Small intestine (tissue), 16 donors: ENCODE data around the gene AOPEP. TPM values are rescaled to one million over a fixed set of nuclear protein-coding genes. Genes with fewer than 3 reads are reported as not detected.
A peak's percentile ranks its signal among the peaks of the same experiment; 100 is the strongest.

Source experiments
- DNase-seq, 2 donors: peaks; one replicate each; pipeline versions ENCODE4 v3.0.0 to v3.0.0-alpha.2; 2013
- FAIRE-seq: peaks from 2 replicates; lab custom pipeline; 2012; peaks lifted over from hg19 to GRCh38; lab: Jason Lieb, UNC
- H3K27ac ChIP-seq, 3 donors: one replicate each; pipeline ENCODE4 v1.5.1; 2013; ENCODE audit warnings: low read length in 2 of 3, mild to moderate bottlenecking in 2 of 3, control low read depth in 1 of 3, inconsistent platforms in 1 of 3, low read depth in 1 of 3, moderate library complexity in 1 of 3
- H3K27me3 ChIP-seq, 3 donors: one replicate each; pipeline ENCODE4 v1.6.1; 2013; ENCODE audit warnings: low read length in 3 of 3, inconsistent platforms in 1 of 3; ENCODE audit not compliant: control insufficient read depth in 3 of 3, insufficient read depth in 3 of 3
- H3K36me3 ChIP-seq, 3 donors: one replicate each; pipeline ENCODE4 v1.6.1; 2013; ENCODE audit warnings: low read length in 3 of 3, inconsistent platforms in 1 of 3, low read depth in 1 of 3, mild to moderate bottlenecking in 1 of 3, moderate library complexity in 1 of 3; ENCODE audit not compliant: control insufficient read depth in 3 of 3, insufficient read depth in 2 of 3
- H3K4me1 ChIP-seq, 3 donors: one replicate each; pipeline ENCODE4 v1.6.1; 2013; ENCODE audit warnings: low read length in 2 of 3, inconsistent platforms in 1 of 3, low read depth in 1 of 3, mild to moderate bottlenecking in 1 of 3, moderate library complexity in 1 of 3; ENCODE audit not compliant: control insufficient read depth in 3 of 3, insufficient read depth in 2 of 3
- H3K4me3 ChIP-seq, 3 donors: one replicate each; pipeline ENCODE4 v1.5.1; 2013; ENCODE audit warnings: low read length in 3 of 3, control low read depth in 1 of 3, inconsistent platforms in 1 of 3, low read depth in 1 of 3, mild to moderate bottlenecking in 1 of 3, moderate library complexity in 1 of 3
- H3K9me3 ChIP-seq, 2 donors: one replicate each; pipeline ENCODE4 v1.6.1; 2013; ENCODE audit warnings: low read depth in 1 of 2, low read length in 1 of 2; ENCODE audit not compliant: control insufficient read depth in 2 of 2, insufficient read depth in 1 of 2
- WGBS, 3 donors: extraction: QIAGEN DNeasy Blood & Tissue Kit; methylation state at CpG; one replicate each; pipeline ENCODE4 v1.1.7; 2013; 5-methylcytosine and 5-hydroxymethylcytosine counted together
- long read RNA-seq, 10 donors: transcript quantifications; one replicate each; lab custom pipeline, GENCODE V29; 2026
- polyA plus RNA-seq, 4 donors: library from polyadenylated mRNA; stranded (reverse) in 3 of 4; unstranded in 1 of 4; fragments of 200-250 nt in 3 of 4; fragments of 120-200 nt in 1 of 4; gene quantifications; one replicate each; pipeline versions ENCODE4 v1.2.1 to v1.2.3, GENCODE V29; 2013
- donor health status: healthy with polysubstance abuse.
- donor health status: control.
- donor health status: control.
- donor health status: Bipolar disorder and iron deficiency.
- donor health status: healthy.

AOPEP gene, protein sequence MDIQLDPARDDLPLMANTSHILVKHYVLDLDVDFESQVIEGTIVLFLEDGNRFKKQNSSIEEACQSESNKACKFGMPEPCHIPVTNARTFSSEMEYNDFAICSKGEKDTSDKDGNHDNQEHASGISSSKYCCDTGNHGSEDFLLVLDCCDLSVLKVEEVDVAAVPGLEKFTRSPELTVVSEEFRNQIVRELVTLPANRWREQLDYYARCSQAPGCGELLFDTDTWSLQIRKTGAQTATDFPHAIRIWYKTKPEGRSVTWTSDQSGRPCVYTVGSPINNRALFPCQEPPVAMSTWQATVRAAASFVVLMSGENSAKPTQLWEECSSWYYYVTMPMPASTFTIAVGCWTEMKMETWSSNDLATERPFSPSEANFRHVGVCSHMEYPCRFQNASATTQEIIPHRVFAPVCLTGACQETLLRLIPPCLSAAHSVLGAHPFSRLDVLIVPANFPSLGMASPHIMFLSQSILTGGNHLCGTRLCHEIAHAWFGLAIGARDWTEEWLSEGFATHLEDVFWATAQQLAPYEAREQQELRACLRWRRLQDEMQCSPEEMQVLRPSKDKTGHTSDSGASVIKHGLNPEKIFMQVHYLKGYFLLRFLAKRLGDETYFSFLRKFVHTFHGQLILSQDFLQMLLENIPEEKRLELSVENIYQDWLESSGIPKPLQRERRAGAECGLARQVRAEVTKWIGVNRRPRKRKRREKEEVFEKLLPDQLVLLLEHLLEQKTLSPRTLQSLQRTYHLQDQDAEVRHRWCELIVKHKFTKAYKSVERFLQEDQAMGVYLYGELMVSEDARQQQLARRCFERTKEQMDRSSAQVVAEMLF
- 10 to 100 TPM; 26.3 to 34.7 (median 28.4) TPM for polyA plus RNA-seq
- long read RNA-seq, donor 1, partial matches to known transcripts, result 0 of 16 reads
- long read RNA-seq, donor 1, other reads (novel, unspliced or antisense), result 11 of 16 reads
- long read RNA-seq, donor 2, result 0 reads
- long read RNA-seq, donor 3, partial matches to known transcripts, result 6 of 9 reads
- long read RNA-seq, donor 3, other reads (novel, unspliced or antisense), result 0 of 9 reads
- long read RNA-seq, donor 4, result 0 reads
- long read RNA-seq, donor 5, partial matches to known transcripts, result 0 of 1 reads
- long read RNA-seq, donor 5, other reads (novel, unspliced or antisense), result 0 of 1 reads
- long read RNA-seq, donor 6, partial matches to known transcripts, result 0 of 9 reads
- long read RNA-seq, donor 6, other reads (novel, unspliced or antisense), result 5 of 9 reads
- long read RNA-seq, donor 7, transcript C9orf3-213 (6 exons, 478 nt), result major isoform, 19 of 30 reads
- long read RNA-seq, donor 7, partial matches to known transcripts, result 0 of 30 reads
- long read RNA-seq, donor 7, other reads (novel, unspliced or antisense), result 9 of 30 reads
- long read RNA-seq, donor 8, partial matches to known transcripts, result 0 of 1 reads
- long read RNA-seq, donor 8, other reads (novel, unspliced or antisense), result 0 of 1 reads
- long read RNA-seq, donor 9, result 0 reads
- long read RNA-seq, donor 10, partial matches to known transcripts, result 0 of 11 reads
- long read RNA-seq, donor 10, other reads (novel, unspliced or antisense), result 6 of 11 reads

DNA sequence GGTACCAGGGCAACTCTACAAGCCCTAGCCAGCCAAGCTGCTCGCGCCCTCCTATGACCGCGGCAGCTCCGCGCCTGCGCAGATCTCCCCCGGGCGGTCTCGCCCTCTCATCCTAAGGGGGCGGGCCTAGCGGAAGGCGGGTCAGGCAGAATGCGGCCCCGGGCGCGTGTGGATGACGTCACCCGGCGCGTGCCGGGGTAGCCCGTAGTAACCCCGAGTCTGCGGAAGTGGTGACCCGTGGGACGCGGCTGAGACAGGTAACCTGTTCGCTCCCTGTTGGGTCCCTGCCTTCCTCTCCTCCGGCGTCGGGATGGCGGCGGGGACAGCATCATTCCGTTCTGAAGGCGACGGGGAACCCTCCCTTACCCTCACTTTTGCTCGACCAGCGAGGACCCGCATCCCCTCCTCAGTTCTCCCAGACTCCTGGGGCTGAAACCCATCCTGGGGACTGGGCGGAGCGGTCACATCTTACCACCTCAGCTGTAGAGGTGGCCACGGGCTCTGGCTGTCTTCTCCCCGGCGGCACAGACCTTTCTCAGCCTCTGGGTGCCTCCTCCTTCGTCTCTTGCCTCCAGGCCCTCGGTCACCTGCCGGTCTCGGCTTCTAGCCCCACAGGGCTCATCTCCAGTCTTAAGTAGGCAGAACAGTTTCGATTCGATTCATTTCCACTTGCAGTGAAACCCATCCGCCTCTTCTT is at the start of gene AOPEP:
TSS of gene AOPEP (plus strand) at position 205 of the 697 bp plus-strand sequence. CDS start 33,085 bp downstream, outside the sequence.
- DNase-seq, result peak; percentile 97 to 99
- H3K4me3 ChIP-seq, result peak within 1 kb of the TSS; percentile 66 to 96 (median 83)
- WGBS, 3 donors, result 0% methylated on average over 44 to 52 of the region's 52 CpGs
- no peaks in the 10 kb centered on the region for H3K36me3 ChIP-seq
- peak within 1 kb of the TSS; percentile 89 to 95 (median 93) for H3K27ac ChIP-seq
- peaks cover 0 to 7% (median 0%) of the 10 kb centered on the region in 3 donors for H3K4me1 ChIP-seq
- FAIRE-seq, result no peak
- no peaks in the 10 kb centered on the region for H3K27me3 ChIP-seq
- no peaks in the 10 kb centered on the region for H3K9me3 ChIP-seq

DNA sequence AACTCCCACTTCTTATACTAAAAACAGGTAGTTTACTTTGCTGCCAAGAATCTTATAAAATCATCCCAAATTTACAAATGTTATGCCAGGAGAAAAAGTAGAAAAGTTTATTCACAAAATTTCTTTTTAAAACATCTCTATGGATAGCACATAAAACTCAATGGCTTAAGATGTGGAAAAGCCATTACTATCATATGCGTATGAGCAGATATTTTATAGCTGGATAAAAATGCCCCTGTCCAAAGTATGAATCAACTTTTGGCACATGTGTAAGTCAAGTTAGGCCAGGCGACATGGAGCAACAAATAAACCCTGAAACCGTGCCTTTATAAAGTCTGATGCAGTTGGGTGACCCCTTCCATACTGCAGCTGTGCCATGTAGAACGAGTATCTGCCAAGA is 48.6 kb upstream of the AOPEP start:
- no peak for FAIRE-seq
- Histone ChIP-seq H3K9me3 (peaks cover 0 to 5% of the 10 kb centered on the region in 2 donors), H3K36me3 (no peaks in the 10 kb centered on the region), H3K27ac (no peak overlapping the region), H3K4me1 (no peaks in the 10 kb centered on the region), H3K27me3 (no peaks in the 10 kb centered on the region), H3K4me3 (no peak overlapping the region)
- no peak for DNase-seq
- WGBS, 3 donors, result 68 to 71% (median 71%) methylated on average over 4 of the region's 4 CpGs

DNA sequence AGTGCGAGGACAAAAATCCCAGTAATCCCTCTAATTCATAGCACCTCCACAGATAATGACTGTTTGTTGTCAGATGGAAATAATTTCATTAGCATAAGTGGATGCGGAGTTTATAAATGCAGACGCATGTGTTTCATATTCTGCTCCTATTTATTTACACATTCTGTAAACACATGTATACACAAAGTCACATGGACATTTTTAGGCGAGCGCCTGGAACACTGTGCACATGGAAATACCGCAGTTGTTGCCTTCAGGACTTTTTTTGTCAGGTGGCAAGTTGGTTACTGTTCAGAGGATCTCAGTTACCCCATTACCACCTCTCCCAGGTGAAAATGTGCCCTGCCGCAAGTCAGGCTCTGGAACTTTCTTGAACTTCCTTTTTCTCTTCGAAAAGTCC is 46.9 kb upstream of the AOPEP start:
- Histone ChIP-seq H3K9me3 (peaks cover 0 to 5% of the 10 kb centered on the region in 2 donors), H3K4me3 (no peak overlapping the region), H3K27me3 (no peaks in the 10 kb centered on the region), H3K4me1 (no peaks in the 10 kb centered on the region), H3K27ac (no peak overlapping the region), H3K36me3 (no peaks in the 10 kb centered on the region)
- FAIRE-seq (no peak), DNase-seq (no peak)
- 79 to 88% (median 88%) methylated on average over 8 of the region's 8 CpGs for WGBS, 3 donors

DNA sequence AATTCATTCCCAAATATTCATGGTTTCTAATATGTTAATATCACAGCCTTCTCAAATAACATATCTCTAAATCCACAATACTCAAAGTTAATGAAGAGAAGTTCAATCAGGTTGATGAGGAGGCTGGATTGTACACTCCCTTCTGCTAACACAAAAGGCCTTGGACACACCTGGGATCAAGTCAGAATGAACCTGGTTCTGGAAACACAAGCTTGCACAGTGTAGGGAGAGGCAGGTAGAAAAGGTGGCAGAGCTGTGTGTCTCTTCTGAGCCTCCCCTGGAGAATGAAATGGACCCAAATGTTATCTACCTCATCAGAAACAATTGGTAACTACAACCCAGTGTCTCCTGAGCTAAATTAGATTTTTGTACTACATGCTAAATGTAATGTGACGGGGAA is 46.5 kb upstream of the AOPEP start:
- no peaks in the 10 kb centered on the region for H3K27me3 ChIP-seq
- FAIRE-seq (no peak), DNase-seq (no peak)
- no peaks in the 10 kb centered on the region for H3K36me3 ChIP-seq
- no peaks in the 10 kb centered on the region for H3K4me1 ChIP-seq
- H3K27ac ChIP-seq, result peak overlapping the region in 1 of 3 donors; percentile 56
- 83 to 86% (median 85%) methylated on average over 1 of the region's 1 CpG for WGBS, 3 donors
- peaks cover 0 to 5% of the 10 kb centered on the region in 2 donors for H3K9me3 ChIP-seq
- no peak overlapping the region for H3K4me3 ChIP-seq

DNA sequence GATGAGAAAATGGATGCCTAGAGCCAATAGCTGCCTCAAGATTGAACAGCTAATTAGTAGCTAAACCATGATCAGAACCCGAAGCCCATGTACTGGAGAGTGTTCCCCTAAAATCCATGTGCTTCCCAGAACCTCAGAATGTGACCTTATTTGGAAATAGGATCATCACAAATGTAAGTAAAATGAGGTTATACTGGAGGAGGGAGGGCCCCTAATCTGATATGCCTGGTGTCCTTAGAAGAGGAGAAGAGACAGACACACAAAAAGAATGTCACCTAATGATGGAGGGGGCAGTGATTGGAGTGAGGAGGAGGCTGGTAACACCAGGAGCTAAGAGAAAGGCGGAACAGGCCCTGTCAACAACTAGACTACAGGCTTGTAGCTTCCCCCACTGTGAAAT is 45.9 kb upstream of the AOPEP start:
- FAIRE-seq, result no peak
- no peak overlapping the region for H3K27ac ChIP-seq
- peaks cover 0 to 5% of the 10 kb centered on the region in 2 donors for H3K9me3 ChIP-seq

DNA sequence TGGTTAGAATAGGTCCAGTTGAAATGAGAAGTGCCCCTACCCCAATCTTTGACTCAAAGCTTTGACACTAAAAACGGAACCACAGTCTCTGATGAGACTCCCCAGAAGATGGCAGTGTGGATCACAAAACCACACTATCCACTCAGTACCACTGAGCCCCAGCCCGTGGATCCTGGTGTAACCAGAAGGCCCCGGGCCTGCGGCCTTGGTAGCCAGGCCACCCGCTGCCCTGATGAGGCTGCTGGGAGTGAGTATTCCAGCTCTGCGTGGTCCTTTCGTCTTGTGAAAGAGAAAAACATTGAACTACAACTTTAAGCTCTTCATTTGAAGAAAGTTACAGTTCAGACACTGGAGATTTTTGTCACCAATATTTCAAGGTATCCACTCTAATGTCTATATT is 45.0 kb upstream of the AOPEP start:
- Histone ChIP-seq H3K36me3 (no peaks in the 10 kb centered on the region), H3K9me3 (peaks cover 0 to 3% of the 10 kb centered on the region in 2 donors), H3K4me3 (no peak overlapping the region), H3K27ac (no peak overlapping the region), H3K27me3 (no peaks in the 10 kb centered on the region), H3K4me1 (peaks cover 0 to 6% (median 2%) of the 10 kb centered on the region in 3 donors)
- DNase-seq, result peak; percentile 72 to 73
- no peak for FAIRE-seq
- 11 to 22% (median 20%) methylated on average over 7 of the region's 7 CpGs for WGBS, 3 donors

More for the DNA sequence above, 45.9 kb upstream of the AOPEP start:
- Histone ChIP-seq H3K36me3 (no peaks in the 10 kb centered on the region), H3K4me3 (no peak overlapping the region), H3K4me1 (no peaks in the 10 kb centered on the region), H3K27me3 (no peaks in the 10 kb centered on the region)
- WGBS, 3 donors, result 78 to 82% (median 79%) methylated on average over 2 of the region's 2 CpGs
- DNase-seq, result no peak

DNA sequence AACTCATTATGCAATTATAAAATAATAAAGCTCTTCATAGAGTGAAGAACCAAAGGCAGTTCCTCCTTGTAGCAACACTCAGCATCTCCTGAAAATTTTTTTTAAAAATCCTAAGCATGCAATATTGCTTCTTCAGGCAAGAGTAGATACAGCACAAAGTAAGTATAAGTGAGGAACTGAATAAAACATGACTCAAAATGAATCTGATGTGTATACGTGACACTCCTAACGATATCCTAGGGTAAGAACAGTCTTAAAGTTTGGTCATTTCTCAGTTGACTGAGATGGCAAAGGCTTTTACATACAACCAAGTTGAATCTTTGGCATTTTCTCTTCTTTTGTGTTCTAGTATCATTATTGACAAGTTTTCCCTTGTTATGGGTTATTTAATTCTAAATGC is 41.1 kb upstream of the AOPEP start:
- Histone ChIP-seq H3K4me3 (no peak overlapping the region), H3K9me3 (no peaks in the 10 kb centered on the region), H3K4me1 (peaks cover 0 to 9% (median 2%) of the 10 kb centered on the region in 3 donors), H3K27ac (no peak overlapping the region), H3K27me3 (no peaks in the 10 kb centered on the region), H3K36me3 (no peaks in the 10 kb centered on the region)
- FAIRE-seq (no peak), DNase-seq (no peak)
- WGBS, 3 donors, result 67 to 89% (median 73%) methylated on average over 2 of the region's 2 CpGs
